Fibroblast of villous mesenchyme (primary cell): Measurements from ENCODE around the gene ST3GAL5. TPM values are rescaled to one million over a fixed set of nuclear protein-coding genes. Genes with fewer than 3 reads are reported as not detected.
"Not testable (repeated sequence)": the region's sequence is repeated elsewhere in the genome, so short reads cannot be mapped to it uniquely, and the experiment has no call there.

Experiments
- DNase-seq: peaks from one replicate; pipeline ENCODE4 v3.0.0-alpha.2; 2010; ENCODE audit warnings: low read depth
- H3K4me3 ChIP-seq: 2 replicates; pipeline ENCODE4 v1.5.1; 2011; ENCODE audit warnings: low read depth, mild to moderate bottlenecking, low read length
- CTCF ChIP-seq: IDR thresholded peaks from 2 replicates; pipeline ENCODE4 v1.5.1; 2012; ENCODE audit warnings: low read depth, mild to moderate bottlenecking, low read length; ENCODE audit not compliant: insufficient read depth
- total RNA-seq: library from RNA; depleted of rRNA; stranded (reverse); fragments of >200 nt; gene quantifications from 2 replicates; pipeline ENCODE4 v1.2.3, GENCODE V29; 2012

ST3GAL5 gene
- total RNA-seq, 1 donor = 27.6 TPM

GRCh38 chr2:85834466-85834865 lies 54.3 kb downstream of the ST3GAL5 start:
- TF ChIP-seq CTCF = no peak
- no peak for DNase-seq

GRCh38 chr2:85831735-85832134 lies 57.1 kb downstream of the ST3GAL5 start:
- no peak overlapping the region for H3K4me3 ChIP-seq
- no peak for TF ChIP-seq CTCF
- DNase-seq = no peak

More at GRCh38 chr2:85834466-85834865, 54.3 kb downstream of the ST3GAL5 start:
- H3K4me3 ChIP-seq = no peak overlapping the region

- DNase-seq = no peak
- TF ChIP-seq CTCF = no peak
- H3K4me3 ChIP-seq = no peak overlapping the region
Measured at GRCh38 chr2:85830645-85831044, 58.1 kb downstream of the ST3GAL5 start.

GRCh38 chr2:85829394-85829793 lies 59.4 kb downstream of the ST3GAL5 start:
- not testable (repeated sequence) for DNase-seq, H3K4me3 ChIP-seq

- TF ChIP-seq CTCF = no peak
- H3K4me3 ChIP-seq = no peak overlapping the region
- DNase-seq = no peak
Measured at GRCh38 chr2:85828725-85829124, 60.1 kb downstream of the ST3GAL5 start.

GRCh38 chr2:85827879-85828569 lies 60.8 kb downstream of the ST3GAL5 start:
- no peak overlapping the region for H3K4me3 ChIP-seq
- no peak for TF ChIP-seq CTCF
- DNase-seq = no peak

GRCh38 chr2:85826990-85827878 lies 61.6 kb downstream of the ST3GAL5 start:
- peak overlapping the region; percentile 24 for H3K4me3 ChIP-seq
- peak; percentile 60 for DNase-seq
- TF ChIP-seq CTCF = peak; percentile 76
